Keratinocyte (primary cell): ENCODE data around the gene BCL11B. TPM values are rescaled to one million over a fixed set of nuclear protein-coding genes. Genes with fewer than 3 reads are reported as not detected.

Experiments used
- DNase-seq: peaks from one replicate; pipeline ENCODE4 v3.0.0-alpha.2; 2011; ENCODE audit warnings: low read depth, missing footprints, low spot score
- FAIRE-seq: peaks from 2 replicates; lab custom pipeline; 2011; peaks lifted over from hg19 to GRCh38; lab: Jason Lieb, UNC
- H2AFZ ChIP-seq: 2 replicates; pipeline ENCODE4 v1.6.0; 2012; ENCODE audit warnings: low read length, control low read depth, inconsistent platforms; ENCODE audit not compliant: control insufficient read depth
- H3K27ac ChIP-seq: 2 replicates; pipeline ENCODE4 v1.5.1; 2011; ENCODE audit warnings: low read length; ENCODE audit not compliant: control insufficient read depth, insufficient read depth
- H3K27me3 ChIP-seq: 3 replicates; pipeline ENCODE4 v1.6.0; 2011; ENCODE audit warnings: low read length; ENCODE audit not compliant: control insufficient read depth, insufficient read depth; ENCODE audit errors: extremely low read depth
- H3K36me3 ChIP-seq, 2 experiments: 2 replicates in 1 of 2; 3 replicates in 1 of 2; pipeline ENCODE4 v1.5.1; 2011; ENCODE audit warnings: low read length in 2 of 2, mild to moderate bottlenecking in 1 of 2; ENCODE audit not compliant: control insufficient read depth in 2 of 2, insufficient read depth in 2 of 2; ENCODE audit errors: extremely low read depth in 1 of 2
- H3K4me1 ChIP-seq: 3 replicates; pipeline ENCODE4 v1.5.1; 2011; ENCODE audit warnings: low read length; ENCODE audit not compliant: control insufficient read depth, insufficient read depth; ENCODE audit errors: extremely low read depth
- H3K4me2 ChIP-seq: 3 replicates; pipeline ENCODE4 v1.6.0; 2011; ENCODE audit warnings: low read depth, low read length; ENCODE audit not compliant: control insufficient read depth, insufficient read depth; ENCODE audit errors: extremely low read depth
- H3K4me3 ChIP-seq, 3 experiments: fragments of 200-600 bp in 1 of 3; sonication (generic) in 1 of 3; 2 replicates in 2 of 3; 3 replicates in 1 of 3; pipeline ENCODE4 v1.5.1; 2011 to 2016; ENCODE audit warnings: low read length in 3 of 3, mild to moderate bottlenecking in 3 of 3, control low read depth in 2 of 3, inconsistent platforms in 1 of 3, low read depth in 1 of 3, mixed read lengths in 1 of 3, mixed run types in 1 of 3, moderate library complexity in 1 of 3; ENCODE audit not compliant: control insufficient read depth in 2 of 3, insufficient read depth in 2 of 3; ENCODE audit errors: extremely low read depth in 1 of 3
- H3K79me2 ChIP-seq: 2 replicates; pipeline ENCODE4 v1.6.0; 2012; ENCODE audit warnings: low read length; ENCODE audit not compliant: control insufficient read depth, insufficient read depth
- H3K9ac ChIP-seq: 3 replicates; pipeline ENCODE4 v1.6.0; 2011; ENCODE audit warnings: low read length; ENCODE audit not compliant: control insufficient read depth, insufficient read depth; ENCODE audit errors: extremely low read depth
- H3K9me1 ChIP-seq: 3 replicates; pipeline ENCODE4 v1.6.0; 2011; ENCODE audit warnings: low read length; ENCODE audit not compliant: control insufficient read depth, insufficient read depth; ENCODE audit errors: extremely low read depth
- H3K9me3 ChIP-seq: 2 replicates; pipeline ENCODE4 v1.5.1; 2012; ENCODE audit warnings: low read depth, low read length; ENCODE audit not compliant: control insufficient read depth
- H4K20me1 ChIP-seq: 3 replicates; pipeline ENCODE4 v1.6.0; 2011; ENCODE audit warnings: low read length; ENCODE audit not compliant: control insufficient read depth, insufficient read depth; ENCODE audit errors: extremely low read depth
- EZH2 ChIP-seq: IDR thresholded peaks from one replicate; pipeline ENCODE4 v1.6.1; 2012; ENCODE audit warnings: inconsistent platforms, mild to moderate bottlenecking, low read length, moderate library complexity
- dilution Hi-C: fragments of 300-500 bp; cut with MboI; formaldehyde crosslinking; loops from one replicate; pipeline ENCODE4 v1.7.0; 2020; ENCODE audit warnings: low sequenced_read_pairs; ENCODE audit not compliant: extremely low pct_ligation_motif_present
- polyA plus RNA-seq, 5 experiments: library from polyadenylated mRNA; depleted of rRNA in 3 of 5; stranded (reverse) in 3 of 5; stranded (forward) in 1 of 5; unstranded in 1 of 5; fragments of >200 nt; gene quantifications; 1 replicate in 1 of 5; 2 replicates in 3 of 5; 3 replicates in 1 of 5; pipeline versions ENCODE4 v1.2.1 to v1.2.3, GENCODE V29; 2011 to 2012; ENCODE audit warnings: missing spikeins in 2 of 5, low read depth in 1 of 5, low replicate concordance in 1 of 5
- TF ChIP-seq, protein P1 (sequence below), 3 experiments: IDR thresholded peaks in 1 of 3; conservative IDR thresholded peaks in 1 of 3; optimal IDR thresholded peaks in 1 of 3; 2 replicates in 2 of 3; 3 replicates in 1 of 3; pipeline versions ENCODE3 to v1.5.1; 2011; ENCODE audit warnings: low read length in 3 of 3, mild to moderate bottlenecking in 3 of 3, moderate library complexity in 2 of 3, control low read depth in 1 of 3, inconsistent platforms in 1 of 3; ENCODE audit not compliant: insufficient read depth in 2 of 3; ENCODE audit errors: extremely low read depth in 1 of 3

Gene BCL11B
- polyA plus RNA-seq, 1 donor (not counting 4 experiments of a cell fraction or from before 2014, with no cell fraction given), result 5.2 TPM

DNA sequence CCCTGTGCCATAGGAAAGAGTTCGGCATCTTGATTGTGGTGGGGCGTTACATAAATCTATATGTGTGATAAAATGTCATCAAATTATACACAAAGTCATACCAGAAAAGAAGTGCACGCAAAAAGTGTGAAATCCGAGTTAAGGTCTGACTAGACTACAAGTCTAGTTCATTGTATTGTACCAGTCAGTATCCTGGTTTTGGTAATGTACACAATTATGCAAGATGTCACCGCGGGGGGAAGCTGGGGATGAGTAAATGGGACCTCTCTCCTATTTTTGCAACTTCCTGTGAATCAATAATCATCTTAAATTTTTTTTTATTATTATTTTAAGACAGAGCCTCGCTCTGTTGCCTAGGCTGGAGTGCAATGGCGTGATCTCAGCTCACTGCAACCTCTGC lies 43.2 kb upstream of the BCL11B start:
- H4K20me1 ChIP-seq, result no peaks in the 10 kb centered on the region
- H3K9me3 ChIP-seq, result no peaks in the 10 kb centered on the region
- dilution Hi-C loops, result no loop called here
- no peaks in the 10 kb centered on the region for H3K9me1 ChIP-seq
- no peak overlapping the region for H3K4me3 ChIP-seq
- peaks cover 22% of the 10 kb centered on the region for H3K27me3 ChIP-seq
- FAIRE-seq (no peak), DNase-seq (no peak)
- H2AFZ ChIP-seq, result no peak overlapping the region
- H3K36me3 ChIP-seq, result no peaks in the 10 kb centered on the region
- H3K4me2 ChIP-seq, result no peak overlapping the region
- no peaks in the 10 kb centered on the region for H3K4me1 ChIP-seq
- H3K79me2 ChIP-seq, result no peaks in the 10 kb centered on the region
- no peak for TF ChIP-seq EZH2
- TF ChIP-seq, protein P1, sequence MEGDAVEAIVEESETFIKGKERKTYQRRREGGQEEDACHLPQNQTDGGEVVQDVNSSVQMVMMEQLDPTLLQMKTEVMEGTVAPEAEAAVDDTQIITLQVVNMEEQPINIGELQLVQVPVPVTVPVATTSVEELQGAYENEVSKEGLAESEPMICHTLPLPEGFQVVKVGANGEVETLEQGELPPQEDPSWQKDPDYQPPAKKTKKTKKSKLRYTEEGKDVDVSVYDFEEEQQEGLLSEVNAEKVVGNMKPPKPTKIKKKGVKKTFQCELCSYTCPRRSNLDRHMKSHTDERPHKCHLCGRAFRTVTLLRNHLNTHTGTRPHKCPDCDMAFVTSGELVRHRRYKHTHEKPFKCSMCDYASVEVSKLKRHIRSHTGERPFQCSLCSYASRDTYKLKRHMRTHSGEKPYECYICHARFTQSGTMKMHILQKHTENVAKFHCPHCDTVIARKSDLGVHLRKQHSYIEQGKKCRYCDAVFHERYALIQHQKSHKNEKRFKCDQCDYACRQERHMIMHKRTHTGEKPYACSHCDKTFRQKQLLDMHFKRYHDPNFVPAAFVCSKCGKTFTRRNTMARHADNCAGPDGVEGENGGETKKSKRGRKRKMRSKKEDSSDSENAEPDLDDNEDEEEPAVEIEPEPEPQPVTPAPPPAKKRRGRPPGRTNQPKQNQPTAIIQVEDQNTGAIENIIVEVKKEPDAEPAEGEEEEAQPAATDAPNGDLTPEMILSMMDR (optimal IDR thresholded peaks at IDR 0.05 in 1 of 3, IDR thresholded peaks at IDR 0.05 in 1 of 3, conservative IDR thresholded peaks at IDR 0.05 in 1 of 3; ENCODE audit: extremely low read depth in 1 of 3, insufficient read depth in 2 of 3, low read length in 3 of 3), result no peak
- H3K9ac ChIP-seq, result no peak overlapping the region
- H3K27ac ChIP-seq, result no peak overlapping the region

DNA sequence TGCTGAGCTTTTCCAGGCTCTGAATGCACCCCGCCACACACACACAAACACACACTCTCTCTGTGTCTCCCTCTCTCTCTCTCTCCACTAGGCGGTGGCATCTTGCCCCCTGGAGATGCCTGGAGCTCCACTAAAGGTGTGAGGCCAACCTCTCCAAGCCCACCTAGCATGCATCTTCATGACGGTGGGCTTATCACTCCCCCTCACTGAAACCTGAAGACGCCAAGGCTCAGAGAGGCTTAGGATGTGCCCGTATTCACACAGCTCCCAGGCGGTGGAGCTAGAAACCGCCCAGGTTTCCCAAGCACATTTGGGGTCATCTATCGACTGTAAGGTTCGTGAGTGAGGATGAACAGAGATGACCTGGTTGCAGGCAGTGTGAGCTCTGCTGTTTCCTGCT lies 42.6 kb upstream of the BCL11B start:
- TF ChIP-seq, protein P1 (optimal IDR thresholded peaks at IDR 0.05 in 1 of 3, IDR thresholded peaks at IDR 0.05 in 1 of 3, conservative IDR thresholded peaks at IDR 0.05 in 1 of 3; ENCODE audit: extremely low read depth in 1 of 3, insufficient read depth in 2 of 3, low read length in 3 of 3), result peak in 1 of 3 experiments; percentile 2
- no peak for TF ChIP-seq EZH2
- no peak overlapping the region for H3K4me3 ChIP-seq
- H3K9me3 ChIP-seq, result no peaks in the 10 kb centered on the region
- H2AFZ ChIP-seq, result no peak overlapping the region
- no peak for DNase-seq
- no peaks in the 10 kb centered on the region for H3K4me1 ChIP-seq
- H3K4me2 ChIP-seq, result no peak overlapping the region
- H3K36me3 ChIP-seq, result no peaks in the 10 kb centered on the region
- H4K20me1 ChIP-seq, result no peaks in the 10 kb centered on the region
- no peak overlapping the region for H3K27ac ChIP-seq
- peaks cover 22% of the 10 kb centered on the region for H3K27me3 ChIP-seq
- no peaks in the 10 kb centered on the region for H3K9me1 ChIP-seq
- no peaks in the 10 kb centered on the region for H3K79me2 ChIP-seq
- dilution Hi-C loops, result no loop called here
- no peak for FAIRE-seq
- no peak overlapping the region for H3K9ac ChIP-seq
